Hepatocyte (in vitro differentiated cells): Measurements from ENCODE around the gene DISP2. TPM values are rescaled to one million over a fixed set of nuclear protein-coding genes. Genes with fewer than 3 reads are reported as not detected.

Source experiments
- DNase-seq: peaks from one replicate; pipeline ENCODE4 v3.0.0-alpha.2; 2016; ENCODE audit warnings: low spot score
- H2AFZ ChIP-seq: fragments of 200-600 bp; sonication (generic); 2 replicates; pipeline ENCODE4 v1.6.0; 2016; ENCODE audit warnings: antibody characterized with exemption, mild to moderate bottlenecking
- H3K27ac ChIP-seq: fragments of 200-600 bp; sonication (generic); 2 replicates; pipeline ENCODE4 v1.5.1; 2016; ENCODE audit warnings: mild to moderate bottlenecking
- H3K27me3 ChIP-seq: fragments of 200-600 bp; sonication (generic); 2 replicates; pipeline ENCODE4 v1.6.1; 2016
- H3K36me3 ChIP-seq: fragments of 200-600 bp; sonication (generic); replicated peaks from 2 replicates; pipeline ENCODE4 v1.5.1; 2016; ENCODE audit warnings: low read depth; ENCODE audit not compliant: insufficient read depth
- H3K4me1 ChIP-seq: fragments of 200-600 bp; sonication (generic); 2 replicates; pipeline ENCODE4 v1.5.1; 2016; ENCODE audit warnings: mild to moderate bottlenecking, moderate library complexity; ENCODE audit not compliant: insufficient read depth
- H3K4me2 ChIP-seq: fragments of 200-600 bp; sonication (generic); 2 replicates; pipeline ENCODE4 v1.6.0; 2016
- H3K4me3 ChIP-seq: fragments of 200-600 bp; sonication (generic); 2 replicates; pipeline ENCODE4 v1.5.1; 2016; ENCODE audit warnings: mild to moderate bottlenecking
- H3K79me2 ChIP-seq: fragments of 200-600 bp; sonication (generic); 2 replicates; pipeline ENCODE4 v1.6.0; 2017; ENCODE audit warnings: mild to moderate bottlenecking
- H3K9me2 ChIP-seq: fragments of 200-600 bp; sonication (generic); replicated peaks from 2 replicates; pipeline ENCODE4 v1.6.0; 2017; ENCODE audit warnings: mild to moderate bottlenecking; ENCODE audit not compliant: insufficient read depth
- H3K9me3 ChIP-seq: fragments of 200-600 bp; sonication (generic); 2 replicates; pipeline ENCODE4 v1.5.1; 2016; ENCODE audit warnings: low read depth, mild to moderate bottlenecking
- H4K20me1 ChIP-seq: fragments of 200-600 bp; sonication (generic); 2 replicates; pipeline ENCODE4 v1.6.0; 2016; ENCODE audit warnings: mild to moderate bottlenecking; ENCODE audit not compliant: insufficient read depth, poor library complexity, severe bottlenecking
- CTCF ChIP-seq: fragments of 200-600 bp; sonication (generic); IDR thresholded peaks from 2 replicates; pipeline ENCODE4 v1.5.1; 2016; ENCODE audit warnings: antibody characterized with exemption, mild to moderate bottlenecking; ENCODE audit not compliant: poor library complexity
- EZH2 ChIP-seq: fragments of 200-600 bp; sonication (generic); IDR thresholded peaks from 2 replicates; pipeline ENCODE4 v1.6.1; 2016; ENCODE audit warnings: antibody characterized with exemption, mild to moderate bottlenecking, borderline replicate concordance
- EZH2phosphoT487 ChIP-seq: fragments of 200-600 bp; sonication (generic); IDR thresholded peaks from one replicate; pipeline ENCODE4 v1.6.1; 2018; ENCODE audit warnings: antibody characterized with exemption, mild to moderate bottlenecking, low read depth, moderate library complexity; ENCODE audit not compliant: unreplicated experiment, severe bottlenecking
- WGBS: methylation state at CpG from one replicate; pipeline ENCODE4 v1.1.6; 2016; ENCODE audit warnings: low lambda C conversion rate; ENCODE audit errors: missing lambda C conversion rate; 5-methylcytosine and 5-hydroxymethylcytosine counted together
- polyA plus RNA-seq: library from polyadenylated mRNA; unstranded; fragments of >200 nt; fragmentation: Nextera tagmentation; extraction: Ambion mirVana; gene quantifications from 2 replicates; pipeline ENCODE4 v1.2.1, GENCODE V29; 2016
- total RNA-seq: library from RNA; depleted of rRNA; stranded (reverse); fragments of >200 nt; gene quantifications from 2 replicates; pipeline ENCODE4 v1.2.3, GENCODE V29; 2014

DISP2 gene
- total and polyA plus RNA-seq, 2 experiments from 2014 or later, result 0.93 to 1.0 TPM

- TF ChIP-seq CTCF (no peak), EZH2phosphoT487 (no peak), EZH2 (no peak)
- no peak for DNase-seq
- Histone ChIP-seq H3K9me3 (no peaks in the 10 kb centered on the region), H3K79me2 (no peaks in the 10 kb centered on the region), H3K27me3 (peaks cover 12% of the 10 kb centered on the region), H3K4me3 (no peak overlapping the region), H2AFZ (no peak overlapping the region), H4K20me1 (no peaks in the 10 kb centered on the region), H3K4me1 (peaks cover 19% of the 10 kb centered on the region), H3K9me2 (no peaks in the 10 kb centered on the region), H3K4me2 (peak overlapping the region; percentile 95), H3K27ac (no peak overlapping the region), H3K36me3 (no peaks in the 10 kb centered on the region)
- 94% methylated on average over 1 of the region's 1 CpG for WGBS
These were observed 773 bp upstream of the DISP2 start for GRCh38 chr15:40357246-40357645.

GRCh38 chr15:40358471-40359353, 693 bp downstream of the DISP2 start:
- Histone ChIP-seq H3K4me2 (peak overlapping the region; percentile 95), H3K9me3 (no peaks in the 10 kb centered on the region), H3K27ac (no peak overlapping the region), H3K36me3 (no peaks in the 10 kb centered on the region), H3K9me2 (no peaks in the 10 kb centered on the region), H3K27me3 (peaks cover 12% of the 10 kb centered on the region), H3K4me3 (peak overlapping the region; percentile 16), H4K20me1 (no peaks in the 10 kb centered on the region), H3K4me1 (peaks cover 15% of the 10 kb centered on the region), H2AFZ (no peak overlapping the region), H3K79me2 (no peaks in the 10 kb centered on the region)
- 13% methylated on average over 23 of the region's 31 CpGs for WGBS
- peak; percentile 2 for TF ChIP-seq CTCF
- TF ChIP-seq EZH2phosphoT487, result no peak
- TF ChIP-seq EZH2, result no peak
- DNase-seq, result no peak

- Histone ChIP-seq H4K20me1 (no peaks in the 10 kb centered on the region), H3K4me2 (no peak overlapping the region), H3K9me2 (no peaks in the 10 kb centered on the region)
These were observed 2.0 kb downstream of the DISP2 start for GRCh38 chr15:40360015-40360414.

More at GRCh38 chr15:40360015-40360414, 2.0 kb downstream of the DISP2 start:
- TF ChIP-seq EZH2 (no peak), CTCF (no peak)
- Histone ChIP-seq H3K9me3 (no peaks in the 10 kb centered on the region), H3K36me3 (no peaks in the 10 kb centered on the region), H3K4me3 (no peak overlapping the region), H2AFZ (no peak overlapping the region), H3K27me3 (peaks cover 12% of the 10 kb centered on the region), H3K27ac (no peak overlapping the region), H3K4me1 (peaks cover 5% of the 10 kb centered on the region), H3K79me2 (no peaks in the 10 kb centered on the region)
- 81% methylated on average over 4 of the region's 4 CpGs for WGBS
- DNase-seq, result no peak
